Stomach (tissue), 4 donors: ENCODE measurements around the gene SLC37A1.

Experiments
- EP300 ChIP-seq: sonication (generic); formaldehyde crosslinking; IDR thresholded peaks from one replicate; pipeline ENCODE4 v1.6.1; 2017; ENCODE audit warnings: antibody characterized with exemption
- POLR2A ChIP-seq, 4 donors: fragments of 450-650 bp; IDR thresholded peaks; one replicate each; pipeline ENCODE4 v1.6.1; 2016; ENCODE audit warnings: antibody characterized with exemption in 4 of 4, control low read depth in 2 of 4, mild to moderate bottlenecking in 1 of 4, moderate library complexity in 1 of 4
- POLR2AphosphoS5 ChIP-seq, 3 donors: sonication (generic); formaldehyde crosslinking; IDR thresholded peaks; one replicate each; pipeline ENCODE4 v1.6.1; 2016; ENCODE audit warnings: antibody characterized with exemption in 3 of 3
- TF ChIP-seq, protein P1 (sequence below), 7 experiments: fragments of 450-650 bp in 4 of 7; fragments of 200-600 bp in 3 of 7; sonication (generic) in 3 of 7; IDR thresholded peaks; one replicate each; pipeline ENCODE4 v1.5.1; 2016 to 2019; ENCODE audit warnings: antibody characterized with exemption in 7 of 7, control low read depth in 2 of 7, mild to moderate bottlenecking in 1 of 7

DNA sequence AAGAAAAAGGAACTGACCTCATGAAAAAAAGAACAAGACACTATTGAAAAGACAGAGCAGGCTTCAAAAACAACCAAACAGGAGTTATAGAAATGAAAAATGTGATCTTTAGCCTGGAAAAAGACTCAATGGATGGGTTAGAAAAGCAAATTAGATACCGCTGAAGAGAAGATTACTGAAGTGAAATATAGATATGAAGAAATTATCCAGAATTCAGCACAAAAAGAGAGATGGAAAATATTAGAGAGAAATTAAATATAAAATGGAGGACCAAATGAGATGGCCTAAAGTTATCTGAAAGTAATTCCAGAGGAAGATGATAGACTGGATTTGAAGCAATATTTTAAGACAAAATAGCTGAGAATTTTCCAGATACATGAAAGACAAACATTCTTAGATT lies 63.0 kb downstream of the SLC37A1 start:
- no peak for TF ChIP-seq POLR2AphosphoS5 (IDR thresholded peaks at IDR 0.05)
- TF ChIP-seq, protein P1, sequence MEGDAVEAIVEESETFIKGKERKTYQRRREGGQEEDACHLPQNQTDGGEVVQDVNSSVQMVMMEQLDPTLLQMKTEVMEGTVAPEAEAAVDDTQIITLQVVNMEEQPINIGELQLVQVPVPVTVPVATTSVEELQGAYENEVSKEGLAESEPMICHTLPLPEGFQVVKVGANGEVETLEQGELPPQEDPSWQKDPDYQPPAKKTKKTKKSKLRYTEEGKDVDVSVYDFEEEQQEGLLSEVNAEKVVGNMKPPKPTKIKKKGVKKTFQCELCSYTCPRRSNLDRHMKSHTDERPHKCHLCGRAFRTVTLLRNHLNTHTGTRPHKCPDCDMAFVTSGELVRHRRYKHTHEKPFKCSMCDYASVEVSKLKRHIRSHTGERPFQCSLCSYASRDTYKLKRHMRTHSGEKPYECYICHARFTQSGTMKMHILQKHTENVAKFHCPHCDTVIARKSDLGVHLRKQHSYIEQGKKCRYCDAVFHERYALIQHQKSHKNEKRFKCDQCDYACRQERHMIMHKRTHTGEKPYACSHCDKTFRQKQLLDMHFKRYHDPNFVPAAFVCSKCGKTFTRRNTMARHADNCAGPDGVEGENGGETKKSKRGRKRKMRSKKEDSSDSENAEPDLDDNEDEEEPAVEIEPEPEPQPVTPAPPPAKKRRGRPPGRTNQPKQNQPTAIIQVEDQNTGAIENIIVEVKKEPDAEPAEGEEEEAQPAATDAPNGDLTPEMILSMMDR (IDR thresholded peaks at IDR 0.05), result no peak
- TF ChIP-seq POLR2A (IDR thresholded peaks at IDR 0.05), result no peak
- no peak for TF ChIP-seq EP300
